ENCODE results near the gene KYNU. TPM values are rescaled to one million over a fixed set of nuclear protein-coding genes. Genes with fewer than 3 reads are reported as not detected.

KYNU gene
- total and polyA plus RNA-seq, 9 of the 15 experiments (the other 6 are each of a cell fraction or from before 2014, with no cell fraction given) = 2.6 to 11.6 (median 7.2) TPM

- H3K9me1 ChIP-seq (ENCODE audit: control insufficient read depth, insufficient read depth, low read length) = no peaks in the 10 kb centered on the region
- H3K36me3 ChIP-seq (ENCODE audit: control insufficient read depth, insufficient read depth, low read length) = no peaks in the 10 kb centered on the region
- in situ Hi-C loops (cut with MboI) (loop anchor here (25.0 kb wide), 1 partner anchor 307 kb away; no protein-coding TSS in a partner anchor), intact Hi-C loops (cut with micrococcal nuclease) (no loop called here)
- POLR2A ChIA-PET = no interaction called here
- CTCF ChIA-PET (ENCODE audit: low intra/inter-chr PET ratio) = no interaction called here
- no peak overlapping the region for H3K27ac ChIP-seq (ENCODE audit: extremely low read depth, low read depth, low read length)
- no peak overlapping the region for H3K4me2 ChIP-seq (ENCODE audit: insufficient read depth, low read length)
- no peak overlapping the region for H3K9ac ChIP-seq (ENCODE audit: insufficient read depth in 1 of 2, low read depth in 2 of 2, low read length in 2 of 2)
- no peaks in the 10 kb centered on the region for H3K27me3 ChIP-seq (ENCODE audit: control insufficient read depth in 2 of 2, insufficient read depth in 2 of 2, low read length in 2 of 2)
- no peaks in the 10 kb centered on the region for H3K79me2 ChIP-seq (ENCODE audit: control insufficient read depth, insufficient read depth, low read length)
- no peak overlapping the region for H2AFZ ChIP-seq (ENCODE audit: low read depth, low read length)
- no peak for ATAC-seq
- no peak overlapping the region for H3K4me3 ChIP-seq
- FAIRE-seq = no peak
- DNase-seq (ENCODE audit: extremely low read depth in 1 of 4, low spot score in 3 of 4) = no peak
- WGBS (ENCODE audit: insufficient coverage, low coverage, missing lambda C conversion rate) = 6% methylated on average over 2 of the region's 2 CpGs
- no peaks in the 10 kb centered on the region for H3K4me1 ChIP-seq (replicated peaks in 1 of 2; ENCODE audit: control insufficient read depth in 2 of 2, insufficient read depth in 2 of 2, low read length in 2 of 2)
- BruUV-seq (replicated peaks) = no TSS peak
- no peaks in the 10 kb centered on the region for H4K20me1 ChIP-seq (replicated peaks; ENCODE audit: control insufficient read depth, insufficient read depth, low read length)
- no peaks in the 10 kb centered on the region for H3K9me3 ChIP-seq (replicated peaks; ENCODE audit: control insufficient read depth, insufficient read depth, low read depth, low read length)
- TF ChIP-seq FOXK2 (conservative IDR thresholded peaks at IDR 0.05 in 1 of 2, IDR thresholded peaks at IDR 0.05 in 1 of 2; ENCODE audit: low read depth in 2 of 2) (no peak), POLR2B (IDR thresholded peaks at IDR 0.05; ENCODE audit: low read depth, partially characterized antibody) (no peak), NFRKB (IDR thresholded peaks at IDR 0.05; ENCODE audit: low read depth) (no peak), MCM3 (IDR thresholded peaks at IDR 0.05) (no peak), ZNF76 (CRISPR knock-in tag; IDR thresholded peaks at IDR 0.05; ENCODE audit: borderline replicate concordance) (no peak), ELK3 (CRISPR knock-in tag; IDR thresholded peaks at IDR 0.05) (no peak), GTF2B (IDR thresholded peaks at IDR 0.05; ENCODE audit: extremely low read depth, insufficient read length) (no peak), CHD2 (IDR thresholded peaks at IDR 0.05; ENCODE audit: low read depth, low read length) (no peak), SIRT6 (IDR thresholded peaks at IDR 0.05; ENCODE audit: low read depth, low read length) (no peak), TRIM24 (IDR thresholded peaks at IDR 0.05) (no peak), RFX5 (IDR thresholded peaks at IDR 0.05; ENCODE audit: low read depth, low read length) (no peak)
- TF ChIP-seq, protein P1, sequence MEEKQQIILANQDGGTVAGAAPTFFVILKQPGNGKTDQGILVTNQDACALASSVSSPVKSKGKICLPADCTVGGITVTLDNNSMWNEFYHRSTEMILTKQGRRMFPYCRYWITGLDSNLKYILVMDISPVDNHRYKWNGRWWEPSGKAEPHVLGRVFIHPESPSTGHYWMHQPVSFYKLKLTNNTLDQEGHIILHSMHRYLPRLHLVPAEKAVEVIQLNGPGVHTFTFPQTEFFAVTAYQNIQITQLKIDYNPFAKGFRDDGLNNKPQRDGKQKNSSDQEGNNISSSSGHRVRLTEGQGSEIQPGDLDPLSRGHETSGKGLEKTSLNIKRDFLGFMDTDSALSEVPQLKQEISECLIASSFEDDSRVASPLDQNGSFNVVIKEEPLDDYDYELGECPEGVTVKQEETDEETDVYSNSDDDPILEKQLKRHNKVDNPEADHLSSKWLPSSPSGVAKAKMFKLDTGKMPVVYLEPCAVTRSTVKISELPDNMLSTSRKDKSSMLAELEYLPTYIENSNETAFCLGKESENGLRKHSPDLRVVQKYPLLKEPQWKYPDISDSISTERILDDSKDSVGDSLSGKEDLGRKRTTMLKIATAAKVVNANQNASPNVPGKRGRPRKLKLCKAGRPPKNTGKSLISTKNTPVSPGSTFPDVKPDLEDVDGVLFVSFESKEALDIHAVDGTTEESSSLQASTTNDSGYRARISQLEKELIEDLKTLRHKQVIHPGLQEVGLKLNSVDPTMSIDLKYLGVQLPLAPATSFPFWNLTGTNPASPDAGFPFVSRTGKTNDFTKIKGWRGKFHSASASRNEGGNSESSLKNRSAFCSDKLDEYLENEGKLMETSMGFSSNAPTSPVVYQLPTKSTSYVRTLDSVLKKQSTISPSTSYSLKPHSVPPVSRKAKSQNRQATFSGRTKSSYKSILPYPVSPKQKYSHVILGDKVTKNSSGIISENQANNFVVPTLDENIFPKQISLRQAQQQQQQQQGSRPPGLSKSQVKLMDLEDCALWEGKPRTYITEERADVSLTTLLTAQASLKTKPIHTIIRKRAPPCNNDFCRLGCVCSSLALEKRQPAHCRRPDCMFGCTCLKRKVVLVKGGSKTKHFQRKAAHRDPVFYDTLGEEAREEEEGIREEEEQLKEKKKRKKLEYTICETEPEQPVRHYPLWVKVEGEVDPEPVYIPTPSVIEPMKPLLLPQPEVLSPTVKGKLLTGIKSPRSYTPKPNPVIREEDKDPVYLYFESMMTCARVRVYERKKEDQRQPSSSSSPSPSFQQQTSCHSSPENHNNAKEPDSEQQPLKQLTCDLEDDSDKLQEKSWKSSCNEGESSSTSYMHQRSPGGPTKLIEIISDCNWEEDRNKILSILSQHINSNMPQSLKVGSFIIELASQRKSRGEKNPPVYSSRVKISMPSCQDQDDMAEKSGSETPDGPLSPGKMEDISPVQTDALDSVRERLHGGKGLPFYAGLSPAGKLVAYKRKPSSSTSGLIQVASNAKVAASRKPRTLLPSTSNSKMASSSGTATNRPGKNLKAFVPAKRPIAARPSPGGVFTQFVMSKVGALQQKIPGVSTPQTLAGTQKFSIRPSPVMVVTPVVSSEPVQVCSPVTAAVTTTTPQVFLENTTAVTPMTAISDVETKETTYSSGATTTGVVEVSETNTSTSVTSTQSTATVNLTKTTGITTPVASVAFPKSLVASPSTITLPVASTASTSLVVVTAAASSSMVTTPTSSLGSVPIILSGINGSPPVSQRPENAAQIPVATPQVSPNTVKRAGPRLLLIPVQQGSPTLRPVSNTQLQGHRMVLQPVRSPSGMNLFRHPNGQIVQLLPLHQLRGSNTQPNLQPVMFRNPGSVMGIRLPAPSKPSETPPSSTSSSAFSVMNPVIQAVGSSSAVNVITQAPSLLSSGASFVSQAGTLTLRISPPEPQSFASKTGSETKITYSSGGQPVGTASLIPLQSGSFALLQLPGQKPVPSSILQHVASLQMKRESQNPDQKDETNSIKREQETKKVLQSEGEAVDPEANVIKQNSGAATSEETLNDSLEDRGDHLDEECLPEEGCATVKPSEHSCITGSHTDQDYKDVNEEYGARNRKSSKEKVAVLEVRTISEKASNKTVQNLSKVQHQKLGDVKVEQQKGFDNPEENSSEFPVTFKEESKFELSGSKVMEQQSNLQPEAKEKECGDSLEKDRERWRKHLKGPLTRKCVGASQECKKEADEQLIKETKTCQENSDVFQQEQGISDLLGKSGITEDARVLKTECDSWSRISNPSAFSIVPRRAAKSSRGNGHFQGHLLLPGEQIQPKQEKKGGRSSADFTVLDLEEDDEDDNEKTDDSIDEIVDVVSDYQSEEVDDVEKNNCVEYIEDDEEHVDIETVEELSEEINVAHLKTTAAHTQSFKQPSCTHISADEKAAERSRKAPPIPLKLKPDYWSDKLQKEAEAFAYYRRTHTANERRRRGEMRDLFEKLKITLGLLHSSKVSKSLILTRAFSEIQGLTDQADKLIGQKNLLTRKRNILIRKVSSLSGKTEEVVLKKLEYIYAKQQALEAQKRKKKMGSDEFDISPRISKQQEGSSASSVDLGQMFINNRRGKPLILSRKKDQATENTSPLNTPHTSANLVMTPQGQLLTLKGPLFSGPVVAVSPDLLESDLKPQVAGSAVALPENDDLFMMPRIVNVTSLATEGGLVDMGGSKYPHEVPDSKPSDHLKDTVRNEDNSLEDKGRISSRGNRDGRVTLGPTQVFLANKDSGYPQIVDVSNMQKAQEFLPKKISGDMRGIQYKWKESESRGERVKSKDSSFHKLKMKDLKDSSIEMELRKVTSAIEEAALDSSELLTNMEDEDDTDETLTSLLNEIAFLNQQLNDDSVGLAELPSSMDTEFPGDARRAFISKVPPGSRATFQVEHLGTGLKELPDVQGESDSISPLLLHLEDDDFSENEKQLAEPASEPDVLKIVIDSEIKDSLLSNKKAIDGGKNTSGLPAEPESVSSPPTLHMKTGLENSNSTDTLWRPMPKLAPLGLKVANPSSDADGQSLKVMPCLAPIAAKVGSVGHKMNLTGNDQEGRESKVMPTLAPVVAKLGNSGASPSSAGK (IDR thresholded peaks at IDR 0.05) = no peak
Measured at GRCh38 chr2:142994665-142995064, 117.2 kb downstream of the KYNU start.

Data from K562 (cell line).